IPS-18c (cell line): ENCODE data around the gene ALG3.
"Not testable (repeated sequence)": the region's sequence is repeated elsewhere in the genome, so short reads cannot be mapped to it uniquely, and the experiment has no call there.

Source experiments
- H3K4me3 ChIP-seq: 2 replicates; pipeline ENCODE4 v1.7.0; 2013; ENCODE audit warnings: low read depth, mild to moderate bottlenecking, low read length, moderate library complexity; ENCODE audit not compliant: insufficient read depth
- H3K9me3 ChIP-seq: one replicate; pipeline ENCODE4 v1.6.1; 2013; ENCODE audit warnings: mild to moderate bottlenecking, low read length, moderate library complexity; ENCODE audit not compliant: control insufficient read depth, insufficient read depth

Gene ALG3

GRCh38 chr3:184248454-184249411 lies at the start of gene ALG3:
Gene ALG3, minus strand, starts transcription at chr3:184248962. Its CDS starts 22 bp downstream, at chr3:184248940.
- H3K9me3 ChIP-seq, result no peaks in the 10 kb centered on the region
- peak within 1 kb of the TSS; percentile 82 for H3K4me3 ChIP-seq

GRCh38 chr3:184296616-184297015 lies 47.9 kb upstream of the ALG3 start:
- Histone ChIP-seq H3K4me3 (no peak overlapping the region), H3K9me3 (peaks cover 2% of the 10 kb centered on the region)

GRCh38 chr3:184295771-184296170 lies 47.0 kb upstream of the ALG3 start:
- no peak overlapping the region for H3K4me3 ChIP-seq

GRCh38 chr3:184291738-184292445 lies 43.1 kb upstream of the ALG3 start:
- Histone ChIP-seq H3K4me3 (no peak overlapping the region), H3K9me3 (no peaks in the 10 kb centered on the region)

More at GRCh38 chr3:184295771-184296170, 47.0 kb upstream of the ALG3 start:
- peaks cover 2% of the 10 kb centered on the region for H3K9me3 ChIP-seq

GRCh38 chr3:184291044-184291737 lies 42.4 kb upstream of the ALG3 start:
- H3K9me3 ChIP-seq, result no peaks in the 10 kb centered on the region
- no peak overlapping the region for H3K4me3 ChIP-seq

- no peak overlapping the region for H3K4me3 ChIP-seq
Measured at GRCh38 chr3:184290331-184290730, 41.6 kb upstream of the ALG3 start.

GRCh38 chr3:184289426-184289938 lies 40.7 kb upstream of the ALG3 start:
- H3K4me3 ChIP-seq, result no peak overlapping the region

More at GRCh38 chr3:184290331-184290730, 41.6 kb upstream of the ALG3 start:
- no peaks in the 10 kb centered on the region for H3K9me3 ChIP-seq

GRCh38 chr3:184284696-184285095 lies 35.9 kb upstream of the ALG3 start:
- Histone ChIP-seq H3K9me3 (no peaks in the 10 kb centered on the region), H3K4me3 (no peak overlapping the region)

More at GRCh38 chr3:184289426-184289938, 40.7 kb upstream of the ALG3 start:
- H3K9me3 ChIP-seq, result no peaks in the 10 kb centered on the region

- H3K9me3 ChIP-seq, result no peaks in the 10 kb centered on the region
- no peak overlapping the region for H3K4me3 ChIP-seq
Measured at GRCh38 chr3:184283681-184284080, 34.9 kb upstream of the ALG3 start.

- Histone ChIP-seq H3K9me3 (no peaks in the 10 kb centered on the region), H3K4me3 (no peak overlapping the region)
Measured at GRCh38 chr3:184282941-184283340, 34.2 kb upstream of the ALG3 start.

- H3K9me3 ChIP-seq, result no peaks in the 10 kb centered on the region
- H3K4me3 ChIP-seq, result no peak overlapping the region
Measured at GRCh38 chr3:184277366-184277765, 28.6 kb upstream of the ALG3 start.

GRCh38 chr3:184275961-184276910 lies 27.5 kb upstream of the ALG3 start, which contains the start of gene ECE2:
Gene ECE2, plus strand, starts transcription at chr3:184276022. Its CDS starts 132 bp downstream, at chr3:184276154.
- no peaks in the 10 kb centered on the region for H3K9me3 ChIP-seq
- H3K4me3 ChIP-seq, result peak within 1 kb of the TSS; percentile 36; the same call in 1 of the 2 replicates

- no peaks in the 10 kb centered on the region for H3K9me3 ChIP-seq
- 0 out of 2 replicates have a peak overlapping the region, but pooled peaks have one; percentile 21 for H3K4me3 ChIP-seq
Measured at GRCh38 chr3:184275381-184275701, 26.6 kb upstream of the ALG3 start.

- no peak overlapping the region for H3K4me3 ChIP-seq
- H3K9me3 ChIP-seq, result peaks cover under 1% of the 10 kb centered on the region
Measured at GRCh38 chr3:184272269-184272668, 23.5 kb upstream of the ALG3 start.

- not testable (repeated sequence) for H3K4me3 ChIP-seq, H3K9me3 ChIP-seq
Measured at GRCh38 chr3:184267249-184267648, 18.5 kb upstream of the ALG3 start.

GRCh38 chr3:184262764-184263179 lies 14.0 kb upstream of the ALG3 start:
- Histone ChIP-seq H3K9me3 (peaks cover 4% of the 10 kb centered on the region), H3K4me3 (peak overlapping the region; percentile 71; the same call in 1 of the 2 replicates)
